Measurements from ENCODE around the gene KIF25.

DNA sequence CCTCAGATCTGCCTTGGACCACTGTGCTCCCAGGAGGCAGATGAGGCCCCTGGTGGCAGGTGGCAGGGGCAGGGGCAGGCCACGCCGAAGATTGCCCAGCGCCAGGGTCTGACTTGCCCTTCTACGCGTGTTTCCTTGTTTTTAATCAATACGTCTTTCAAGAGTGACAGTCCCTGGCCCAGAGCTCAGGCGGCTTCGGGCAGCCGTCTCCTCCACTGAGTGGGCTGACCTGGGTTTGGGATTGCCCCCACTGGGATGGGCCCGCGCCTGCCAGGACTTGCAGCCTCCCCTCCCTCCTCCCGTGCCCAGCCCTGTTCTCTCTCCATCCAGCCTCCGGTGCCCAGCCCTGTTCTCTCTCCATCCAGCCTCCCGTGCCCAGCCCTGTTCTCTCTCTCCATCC is 60.4 kb downstream of the KIF25 start:
- TF ChIP-seq, protein P1, sequence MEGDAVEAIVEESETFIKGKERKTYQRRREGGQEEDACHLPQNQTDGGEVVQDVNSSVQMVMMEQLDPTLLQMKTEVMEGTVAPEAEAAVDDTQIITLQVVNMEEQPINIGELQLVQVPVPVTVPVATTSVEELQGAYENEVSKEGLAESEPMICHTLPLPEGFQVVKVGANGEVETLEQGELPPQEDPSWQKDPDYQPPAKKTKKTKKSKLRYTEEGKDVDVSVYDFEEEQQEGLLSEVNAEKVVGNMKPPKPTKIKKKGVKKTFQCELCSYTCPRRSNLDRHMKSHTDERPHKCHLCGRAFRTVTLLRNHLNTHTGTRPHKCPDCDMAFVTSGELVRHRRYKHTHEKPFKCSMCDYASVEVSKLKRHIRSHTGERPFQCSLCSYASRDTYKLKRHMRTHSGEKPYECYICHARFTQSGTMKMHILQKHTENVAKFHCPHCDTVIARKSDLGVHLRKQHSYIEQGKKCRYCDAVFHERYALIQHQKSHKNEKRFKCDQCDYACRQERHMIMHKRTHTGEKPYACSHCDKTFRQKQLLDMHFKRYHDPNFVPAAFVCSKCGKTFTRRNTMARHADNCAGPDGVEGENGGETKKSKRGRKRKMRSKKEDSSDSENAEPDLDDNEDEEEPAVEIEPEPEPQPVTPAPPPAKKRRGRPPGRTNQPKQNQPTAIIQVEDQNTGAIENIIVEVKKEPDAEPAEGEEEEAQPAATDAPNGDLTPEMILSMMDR (conservative IDR thresholded peaks at IDR 0.05), result no peak
- no peak for TF ChIP-seq EZH2 (IDR thresholded peaks at IDR 0.05; ENCODE audit: low read depth)
